Measurements from ENCODE around the gene PRKG1.

PRKG1 gene

DNA sequence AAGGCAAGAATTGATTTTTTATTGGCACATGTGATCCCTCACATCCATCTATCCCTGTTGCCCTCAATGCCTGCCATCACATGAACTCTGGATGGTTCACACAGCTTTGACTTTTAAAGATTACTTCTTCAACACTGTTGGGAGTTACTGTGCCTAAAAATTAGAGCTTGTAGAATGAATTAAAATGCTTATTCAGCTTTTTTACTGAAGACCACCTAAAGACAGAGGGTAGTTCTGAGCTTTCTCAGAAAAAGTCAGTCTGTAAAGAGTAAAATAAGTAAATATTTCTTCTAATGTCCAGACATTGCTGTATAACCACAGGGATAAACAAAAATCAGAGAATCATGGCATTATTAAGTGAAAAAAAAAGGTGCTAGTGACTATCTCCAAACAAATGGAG, 718.4 kb downstream of the PRKG1 start:
- no peaks in the 10 kb centered on the region for H3K4me1 ChIP-seq (ENCODE audit: control insufficient read depth, low read length)
- H3F3A ChIP-seq (ENCODE audit: control insufficient read depth, insufficient read depth), result no peaks in the 10 kb centered on the region
- H3K27ac ChIP-seq (ENCODE audit: low read depth, low read length), result no peak overlapping the region
- H3K9me3 ChIP-seq (ENCODE audit: control insufficient read depth, insufficient read depth, low read length), result no peaks in the 10 kb centered on the region
- H3K36me3 ChIP-seq (ENCODE audit: control insufficient read depth, low read length), result no peaks in the 10 kb centered on the region
- no peak for TF ChIP-seq EZH2phosphoT487 (IDR thresholded peaks at IDR 0.05; ENCODE audit: borderline replicate concordance, low read length)
- TF ChIP-seq, protein P1, sequence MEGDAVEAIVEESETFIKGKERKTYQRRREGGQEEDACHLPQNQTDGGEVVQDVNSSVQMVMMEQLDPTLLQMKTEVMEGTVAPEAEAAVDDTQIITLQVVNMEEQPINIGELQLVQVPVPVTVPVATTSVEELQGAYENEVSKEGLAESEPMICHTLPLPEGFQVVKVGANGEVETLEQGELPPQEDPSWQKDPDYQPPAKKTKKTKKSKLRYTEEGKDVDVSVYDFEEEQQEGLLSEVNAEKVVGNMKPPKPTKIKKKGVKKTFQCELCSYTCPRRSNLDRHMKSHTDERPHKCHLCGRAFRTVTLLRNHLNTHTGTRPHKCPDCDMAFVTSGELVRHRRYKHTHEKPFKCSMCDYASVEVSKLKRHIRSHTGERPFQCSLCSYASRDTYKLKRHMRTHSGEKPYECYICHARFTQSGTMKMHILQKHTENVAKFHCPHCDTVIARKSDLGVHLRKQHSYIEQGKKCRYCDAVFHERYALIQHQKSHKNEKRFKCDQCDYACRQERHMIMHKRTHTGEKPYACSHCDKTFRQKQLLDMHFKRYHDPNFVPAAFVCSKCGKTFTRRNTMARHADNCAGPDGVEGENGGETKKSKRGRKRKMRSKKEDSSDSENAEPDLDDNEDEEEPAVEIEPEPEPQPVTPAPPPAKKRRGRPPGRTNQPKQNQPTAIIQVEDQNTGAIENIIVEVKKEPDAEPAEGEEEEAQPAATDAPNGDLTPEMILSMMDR (IDR thresholded peaks at IDR 0.05; ENCODE audit: low read depth, low read length, poor library complexity, severe bottlenecking), result no peak
- H3K27me3 ChIP-seq (ENCODE audit: control insufficient read depth, low read length), result no peaks in the 10 kb centered on the region
- no peak overlapping the region for H3K4me2 ChIP-seq (ENCODE audit: low read length)
- no peaks in the 10 kb centered on the region for H3K9me2 ChIP-seq (replicated peaks; ENCODE audit: control insufficient read depth, low read length)
- no peaks in the 10 kb centered on the region for H4K20me1 ChIP-seq (ENCODE audit: control insufficient read depth, insufficient read depth, low read depth, low read length)
- H3K4me3 ChIP-seq (ENCODE audit: low read length), result no peak overlapping the region
- H3K79me2 ChIP-seq (ENCODE audit: control insufficient read depth, low read length), result no peaks in the 10 kb centered on the region

DNA sequence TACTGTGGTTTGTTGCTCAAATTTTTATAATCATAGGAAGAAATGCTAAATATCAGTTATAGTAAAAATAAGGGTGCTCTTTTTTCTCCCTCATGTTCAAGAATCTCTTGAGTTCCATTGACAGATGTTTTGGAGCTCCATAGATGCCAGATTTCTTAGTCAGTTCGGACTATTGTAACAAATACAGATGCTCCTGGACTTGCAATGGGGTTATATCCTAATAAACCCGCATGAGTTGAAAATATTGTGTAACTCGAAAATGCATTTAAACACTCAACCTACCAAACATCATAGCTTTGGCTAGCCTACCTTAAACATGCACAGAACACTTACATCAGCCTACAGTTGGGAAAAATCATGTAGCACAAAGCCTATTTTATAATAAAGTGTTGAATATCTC, 725.8 kb downstream of the PRKG1 start:
- Histone ChIP-seq H3K27me3 (ENCODE audit: control insufficient read depth, low read length) (no peaks in the 10 kb centered on the region), H3K36me3 (ENCODE audit: control insufficient read depth, low read length) (no peaks in the 10 kb centered on the region), H4K20me1 (ENCODE audit: control insufficient read depth, insufficient read depth, low read depth, low read length) (no peaks in the 10 kb centered on the region), H3K27ac (ENCODE audit: low read depth, low read length) (no peak overlapping the region), H3K9me2 (replicated peaks; ENCODE audit: control insufficient read depth, low read length) (no peaks in the 10 kb centered on the region), H3K79me2 (ENCODE audit: control insufficient read depth, low read length) (no peaks in the 10 kb centered on the region), H3K4me2 (ENCODE audit: low read length) (no peak overlapping the region), H3F3A (ENCODE audit: control insufficient read depth, insufficient read depth) (no peaks in the 10 kb centered on the region), H3K4me3 (ENCODE audit: low read length) (no peak overlapping the region), H3K4me1 (ENCODE audit: control insufficient read depth, low read length) (no peaks in the 10 kb centered on the region), H3K9me3 (ENCODE audit: control insufficient read depth, insufficient read depth, low read length) (no peaks in the 10 kb centered on the region)
- TF ChIP-seq EZH2phosphoT487 (IDR thresholded peaks at IDR 0.05; ENCODE audit: borderline replicate concordance, low read length), result no peak
- TF ChIP-seq, protein P1 (IDR thresholded peaks at IDR 0.05; ENCODE audit: low read depth, low read length, poor library complexity, severe bottlenecking), result no peak

DNA sequence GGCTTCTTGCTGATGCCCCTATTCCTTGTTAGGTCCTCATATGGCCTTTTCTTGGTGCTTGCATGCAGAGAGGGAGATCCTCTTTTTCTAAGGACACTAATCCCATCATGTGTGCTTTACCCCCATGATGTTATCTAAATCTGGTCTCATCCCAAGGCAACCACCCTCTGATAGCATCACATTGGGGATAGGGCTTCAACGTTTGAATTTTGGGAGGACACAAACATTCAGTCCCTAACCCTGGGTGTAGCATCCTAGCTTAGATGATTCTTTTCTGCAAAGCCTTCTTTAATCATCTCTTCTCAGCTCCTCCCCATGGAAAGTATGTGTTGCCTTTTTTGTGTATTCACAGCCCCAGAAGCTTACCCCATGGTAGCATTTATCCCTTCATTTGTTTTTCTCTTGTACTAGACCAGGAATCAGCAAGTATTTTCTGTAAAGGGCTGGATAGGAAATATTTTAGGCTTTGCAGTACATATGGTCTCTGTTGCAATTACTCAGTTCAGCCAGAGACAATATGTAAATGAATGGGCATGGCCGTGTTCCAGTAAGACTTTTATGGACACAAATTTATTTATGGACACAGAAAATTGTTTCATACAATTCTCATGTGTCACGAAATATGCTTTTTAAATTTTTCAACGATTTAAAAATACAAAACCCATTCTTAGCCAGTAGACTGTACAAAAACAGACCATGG, 726.6 kb downstream of the PRKG1 start:
- Histone ChIP-seq H3K79me2 (ENCODE audit: control insufficient read depth, low read length) (no peaks in the 10 kb centered on the region), H3K4me1 (ENCODE audit: control insufficient read depth, low read length) (no peaks in the 10 kb centered on the region), H3K36me3 (ENCODE audit: control insufficient read depth, low read length) (no peaks in the 10 kb centered on the region), H3K9me2 (replicated peaks; ENCODE audit: control insufficient read depth, low read length) (no peaks in the 10 kb centered on the region), H3K4me3 (ENCODE audit: low read length) (no peak overlapping the region), H3K4me2 (ENCODE audit: low read length) (no peak overlapping the region), H3K9me3 (ENCODE audit: control insufficient read depth, insufficient read depth, low read length) (no peaks in the 10 kb centered on the region), H3K27ac (ENCODE audit: low read depth, low read length) (no peak overlapping the region), H3F3A (ENCODE audit: control insufficient read depth, insufficient read depth) (no peaks in the 10 kb centered on the region), H3K27me3 (ENCODE audit: control insufficient read depth, low read length) (no peaks in the 10 kb centered on the region), H4K20me1 (ENCODE audit: control insufficient read depth, insufficient read depth, low read depth, low read length) (no peaks in the 10 kb centered on the region)
- no peak for TF ChIP-seq EZH2phosphoT487 (IDR thresholded peaks at IDR 0.05; ENCODE audit: borderline replicate concordance, low read length)
- TF ChIP-seq, protein P1 (IDR thresholded peaks at IDR 0.05; ENCODE audit: low read depth, low read length, poor library complexity, severe bottlenecking), result no peak
